ENCODE data around the gene JMY.

GRCh38 chr5:79267180-79267579 is 31.2 kb downstream of the JMY start:
- TF ChIP-seq CTCF (conservative IDR thresholded peaks at IDR 0.05; ENCODE audit: low read length) (no peak), EZH2phosphoT487 (IDR thresholded peaks at IDR 0.05; ENCODE audit: borderline replicate concordance) (no peak)

All from Loucy (cell line).